A549 (cell line): ENCODE data around the gene FER. TPM values are rescaled to one million over a fixed set of nuclear protein-coding genes. Genes with fewer than 3 reads are reported as not detected.

Source experiments
- ATAC-seq, 2 experiments: fragments of 200-7000 bp in 1 of 2; fragments of >200 bp in 1 of 2; cut with Nextera tagmentation in 1 of 2; cut with Tn5 transposase in 1 of 2; 3 replicates each; pipeline versions ENCODE4 v1.8.0 to v1.9.1; 2018 to 2020; ENCODE audit warnings: mild to moderate bottlenecking in 1 of 2, moderate library complexity in 1 of 2
- CTCF ChIA-PET: fragments of 300-600 bp; sonication (Branson Sonifier 250); formaldehyde crosslinking; extraction: SDS; loops from one replicate; lab custom pipeline; 2021; ENCODE audit warnings: antibody characterized with exemption, inconsistent platforms; lab: Yijun Ruan, JAX
- POLR2A ChIA-PET: fragments of 350-600 bp; formaldehyde crosslinking; extraction: SDS; loops from one replicate; lab custom pipeline; 2021; ENCODE audit warnings: antibody characterized with exemption, inconsistent platforms; lab: Yijun Ruan, JAX
- DNase-seq, 2 experiments: peaks; one replicate each; pipeline versions ENCODE4 v3.0.0 to v3.0.0-alpha.2; 2011 to 2016; ENCODE audit warnings: low read depth in 1 of 2, low spot score in 1 of 2
- FAIRE-seq: peaks from 2 replicates; lab custom pipeline; 2011; peaks lifted over from hg19 to GRCh38; lab: Jason Lieb, UNC
- H3K27ac ChIP-seq, 2 experiments: fragments of >200 bp; sonication (Bioruptor Twin); formaldehyde crosslinking; 3 replicates each; pipeline ENCODE4 v1.5.1; 2016 to 2017
- H3K4me1 ChIP-seq: fragments of >200 bp; sonication (Bioruptor Twin); formaldehyde crosslinking; 3 replicates; pipeline ENCODE4 v1.6.1; 2016
- H3K4me2 ChIP-seq: fragments of >200 bp; sonication (Bioruptor Twin); formaldehyde crosslinking; 3 replicates; pipeline ENCODE4 v1.6.1; 2016
- H3K4me3 ChIP-seq: fragments of >200 bp; sonication (Bioruptor Twin); formaldehyde crosslinking; 3 replicates; pipeline ENCODE4 v1.5.1; 2016
- H3K9me3 ChIP-seq: fragments of >200 bp; sonication (Bioruptor Twin); formaldehyde crosslinking; 3 replicates; pipeline ENCODE4 v1.6.1; 2016
- ATOH8 ChIP-seq: fragments of 250-450 bp; sonication (Bioruptor Pico); IDR thresholded peaks from 2 replicates; pipeline ENCODE4 v1.5.0; 2020; ENCODE audit warnings: low read depth, mild to moderate bottlenecking, moderate library complexity
- CBX2 ChIP-seq: fragments of 200-600 bp; sonication (generic); IDR thresholded peaks from 2 replicates; pipeline ENCODE4 v1.6.1; 2016; ENCODE audit warnings: low read depth, mild to moderate bottlenecking, borderline replicate concordance
- CBX8 ChIP-seq: fragments of 200-600 bp; sonication (generic); IDR thresholded peaks from 2 replicates; pipeline ENCODE4 v1.6.1; 2016
- CEBPB ChIP-seq, 2 experiments: fragments of >200 bp in 1 of 2; sonication (Bioruptor Twin) in 1 of 2; formaldehyde crosslinking in 1 of 2; IDR thresholded peaks; 2 replicates each; pipeline ENCODE4 v1.6.1; 2012 to 2016
- CTCF ChIP-seq: fragments of >200 bp; sonication (Bioruptor Twin); formaldehyde crosslinking; IDR thresholded peaks from 3 replicates; pipeline ENCODE4 v1.5.1; 2016
- E2F6 ChIP-seq: IDR thresholded peaks from 2 replicates; pipeline ENCODE4 v1.6.1; 2012; ENCODE audit warnings: low read depth, borderline replicate concordance
- EHF ChIP-seq: fragments of 250-450 bp; sonication (Bioruptor Pico); IDR thresholded peaks from 2 replicates; pipeline ENCODE4 v1.5.0; 2020; ENCODE audit warnings: mild to moderate bottlenecking
- EP300 ChIP-seq, 2 experiments: fragments of >200 bp; sonication (Bioruptor Twin); formaldehyde crosslinking; IDR thresholded peaks; 2 replicates in 1 of 2; 3 replicates in 1 of 2; pipeline ENCODE4 v1.6.1; 2016 to 2017
- FOSB ChIP-seq: fragments of 250-450 bp; sonication (Bioruptor Pico); IDR thresholded peaks from 2 replicates; pipeline ENCODE4 v1.5.0; 2020; ENCODE audit warnings: mild to moderate bottlenecking, moderate library complexity
- FOSL2 ChIP-seq, 2 experiments: fragments of 450-650 bp in 1 of 2; fragments of >200 bp in 1 of 2; sonication (Bioruptor Twin) in 1 of 2; formaldehyde crosslinking; IDR thresholded peaks; 2 replicates each; pipeline versions ENCODE4 v1.5.0 to v1.6.1; 2016 to 2020; ENCODE audit warnings: mild to moderate bottlenecking in 1 of 2, moderate library complexity in 1 of 2
- HDAC2 ChIP-seq: fragments of 200-600 bp; sonication (generic); IDR thresholded peaks from 2 replicates; pipeline ENCODE4 v1.6.1; 2016
- HEYL ChIP-seq: fragments of 250-450 bp; sonication (Bioruptor Pico); IDR thresholded peaks from 2 replicates; pipeline ENCODE4 v1.8.0; 2021; ENCODE audit warnings: mild to moderate bottlenecking, moderate library complexity
- HOXA7 ChIP-seq: fragments of 250-450 bp; sonication (Bioruptor Pico); IDR thresholded peaks from 2 replicates; pipeline ENCODE4 v1.5.0; 2020; ENCODE audit warnings: mild to moderate bottlenecking, moderate library complexity
- JUNB ChIP-seq: fragments of >200 bp; sonication (Bioruptor Twin); formaldehyde crosslinking; IDR thresholded peaks from 2 replicates; pipeline ENCODE4 v1.6.1; 2016
- KDM1A ChIP-seq: fragments of 200-600 bp; sonication (generic); IDR thresholded peaks from 2 replicates; pipeline ENCODE4 v1.6.1; 2016; ENCODE audit warnings: low read depth, mild to moderate bottlenecking
- MAFK ChIP-seq: fragments of 450-650 bp; IDR thresholded peaks from 2 replicates; pipeline ENCODE4 v1.6.1; 2014; ENCODE audit not compliant: partially characterized antibody
- MAX ChIP-seq: IDR thresholded peaks from 2 replicates; pipeline ENCODE4 v1.6.1; 2012
- MAZ ChIP-seq: fragments of 150-350 bp; IDR thresholded peaks from 2 replicates; pipeline ENCODE4 v1.6.1; 2014; ENCODE audit warnings: antibody characterized with exemption, low read depth, low read length, borderline replicate concordance
- MYC ChIP-seq: IDR thresholded peaks from 2 replicates; pipeline ENCODE4 v1.6.1; 2012; ENCODE audit warnings: mild to moderate bottlenecking, inconsistent platforms, low read length, improper control_type of control experiment, borderline replicate concordance
- NFE2L2 ChIP-seq: fragments of 150-350 bp; conservative IDR thresholded peaks from 2 replicates; pipeline ENCODE4 v1.6.1; 2014; ENCODE audit warnings: low read length
- PHF8 ChIP-seq: fragments of 200-600 bp; sonication (generic); IDR thresholded peaks from 2 replicates; pipeline ENCODE4 v1.6.1; 2016; ENCODE audit warnings: low read depth, mild to moderate bottlenecking, antibody characterized with exemption, moderate library complexity, borderline replicate concordance
- RAD21 ChIP-seq, 2 experiments: fragments of >200 bp in 1 of 2; sonication (Bioruptor Twin) in 1 of 2; formaldehyde crosslinking in 1 of 2; IDR thresholded peaks in 1 of 2; conservative IDR thresholded peaks in 1 of 2; 2 replicates in 1 of 2; 3 replicates in 1 of 2; pipeline ENCODE4 v1.6.1; 2012 to 2018; ENCODE audit warnings: inconsistent platforms in 1 of 2
- RCOR1 ChIP-seq: fragments of 150-350 bp; IDR thresholded peaks from 2 replicates; pipeline ENCODE4 v1.6.1; 2014; ENCODE audit warnings: antibody characterized with exemption, low read length, low read depth
- RFX5 ChIP-seq: fragments of 450-650 bp; IDR thresholded peaks from 2 replicates; pipeline ENCODE4 v1.7.1; 2014; ENCODE audit warnings: antibody characterized with exemption, mild to moderate bottlenecking, moderate library complexity
- SREBF2 ChIP-seq: fragments of 450-650 bp; IDR thresholded peaks from 2 replicates; pipeline ENCODE4 v1.6.1; 2014; ENCODE audit warnings: mild to moderate bottlenecking, moderate library complexity
- TP53 ChIP-seq: fragments of 250-450 bp; sonication (Bioruptor Pico); IDR thresholded peaks from 2 replicates; pipeline ENCODE4 v1.5.0; 2021; ENCODE audit warnings: mild to moderate bottlenecking, moderate library complexity
- USF2 ChIP-seq: fragments of 450-650 bp; IDR thresholded peaks from 2 replicates; pipeline ENCODE4 v1.6.1; 2014; ENCODE audit warnings: antibody characterized with exemption
- ZC3H11A ChIP-seq: fragments of 450-650 bp; IDR thresholded peaks from 2 replicates; pipeline ENCODE4 v1.6.1; 2014; ENCODE audit warnings: antibody characterized with exemption, mild to moderate bottlenecking
- ZFP36 ChIP-seq: fragments of 450-650 bp; IDR thresholded peaks from 2 replicates; pipeline ENCODE4 v1.6.1; 2014; ENCODE audit warnings: borderline replicate concordance; ENCODE audit not compliant: partially characterized antibody
- ZNF302 ChIP-seq: fragments of 250-450 bp; sonication (Bioruptor Pico); IDR thresholded peaks from 2 replicates; pipeline ENCODE4 v1.9.0; 2021; ENCODE audit warnings: inconsistent platforms, mild to moderate bottlenecking, moderate library complexity
- WGBS: methylation state at CpG from one replicate; pipeline ENCODE4 v1.1.6; 2017; ENCODE audit errors: missing lambda C conversion rate; 5-methylcytosine and 5-hydroxymethylcytosine counted together
- polyA plus RNA-seq, 4 experiments: library from polyadenylated mRNA; depleted of rRNA in 3 of 4; stranded (reverse); fragments of >200 nt; fragmentation: RNase III in 1 of 4; extraction: RNeasy Plus Mini Kit Qiagen cat#74134 plus additional on column Dnase treatment in 1 of 4; gene quantifications; 2 replicates in 3 of 4; 3 replicates in 1 of 4; pipeline ENCODE4 v1.2.3, GENCODE V29; 2011 to 2017
- TF ChIP-seq, protein P1 (sequence below): fragments of 250-450 bp; sonication (Bioruptor Pico); IDR thresholded peaks from 2 replicates; pipeline ENCODE4 v1.5.0; 2021; ENCODE audit warnings: mild to moderate bottlenecking, moderate library complexity, borderline replicate concordance
- TF ChIP-seq, protein P2 (sequence below): fragments of >200 bp; sonication (Bioruptor Twin); formaldehyde crosslinking; IDR thresholded peaks from 3 replicates; pipeline ENCODE4 v1.6.1; 2016

Gene FER
- polyA plus RNA-seq, 2 of the 4 experiments (the other 2 are of a cell fraction) = 3.6 to 12.3 TPM

GRCh38 chr5:108867656-108868055 is 120.0 kb downstream of the FER start:
- Histone ChIP-seq H3K27ac (no peak overlapping the region), H3K4me1 (no peaks in the 10 kb centered on the region), H3K4me3 (no peak overlapping the region), H3K4me2 (no peak overlapping the region), H3K9me3 (no peaks in the 10 kb centered on the region)
- DNase-seq (no peak), ATAC-seq (no peak), FAIRE-seq (no peak)
- TF ChIP-seq CTCF (no peak), KDM1A (no peak), ZC3H11A (no peak), RCOR1 (no peak), EHF (CRISPR knock-in tag) (no peak), SREBF2 (no peak), E2F6 (no peak), HDAC2 (no peak), EP300 (IDR thresholded peaks at IDR 0.05) (no peak), USF2 (no peak), RFX5 (no peak), FOSB (CRISPR knock-in tag) (no peak), PHF8 (no peak), NFE2L2 (no peak), HOXA7 (CRISPR knock-in tag) (no peak), JUNB (no peak), ZNF302 (CRISPR knock-in tag) (no peak), HEYL (CRISPR knock-in tag) (no peak)
- TF ChIP-seq, protein P1, sequence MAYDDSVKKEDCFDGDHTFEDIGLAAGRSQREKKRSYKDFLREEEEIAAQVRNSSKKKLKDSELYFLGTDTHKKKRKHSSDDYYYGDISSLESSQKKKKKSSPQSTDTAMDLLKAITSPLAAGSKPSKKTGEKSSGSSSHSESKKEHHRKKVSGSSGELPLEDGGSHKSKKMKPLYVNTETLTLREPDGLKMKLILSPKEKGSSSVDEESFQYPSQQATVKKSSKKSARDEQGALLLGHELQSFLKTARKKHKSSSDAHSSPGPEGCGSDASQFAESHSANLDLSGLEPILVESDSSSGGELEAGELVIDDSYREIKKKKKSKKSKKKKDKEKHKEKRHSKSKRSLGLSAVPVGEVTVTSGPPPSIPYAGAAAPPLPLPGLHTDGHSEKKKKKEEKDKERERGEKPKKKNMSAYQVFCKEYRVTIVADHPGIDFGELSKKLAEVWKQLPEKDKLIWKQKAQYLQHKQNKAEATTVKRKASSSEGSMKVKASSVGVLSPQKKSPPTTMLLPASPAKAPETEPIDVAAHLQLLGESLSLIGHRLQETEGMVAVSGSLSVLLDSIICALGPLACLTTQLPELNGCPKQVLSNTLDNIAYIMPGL = no peak
- WGBS = 89% methylated on average over 4 of the region's 4 CpGs
- POLR2A ChIA-PET = interaction anchor here (0.7 kb wide), 1 partner anchor 140 kb away, joined by 4 read pairs; no protein-coding TSS in a partner anchor
- CTCF ChIA-PET = interaction anchor here (1.0 kb wide), 1 partner anchor 226 kb away, joined by 3 read pairs; no protein-coding TSS in a partner anchor

DNA sequence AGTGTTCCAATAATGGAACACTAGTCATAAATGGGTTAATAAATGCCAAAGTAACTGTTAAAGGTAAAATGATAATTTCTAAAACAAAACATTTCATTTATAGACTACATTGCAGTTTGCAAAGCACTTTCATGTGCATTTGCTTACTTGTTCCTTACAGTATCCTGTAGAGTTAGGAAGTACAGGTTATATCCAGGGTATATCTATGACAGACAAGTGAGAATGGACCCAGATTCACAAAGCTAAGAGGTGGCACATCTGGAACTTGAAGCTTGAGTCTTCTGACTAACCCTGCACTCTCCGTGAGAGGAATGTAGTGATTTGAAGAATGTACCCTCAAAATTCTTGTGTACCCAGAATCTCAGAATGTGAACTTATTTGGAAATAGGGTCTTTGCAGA is 121.4 kb downstream of the FER start:
- Histone ChIP-seq H3K4me1 (no peaks in the 10 kb centered on the region), H3K4me2 (no peak overlapping the region), H3K27ac (no peak overlapping the region), H3K9me3 (no peaks in the 10 kb centered on the region), H3K4me3 (no peak overlapping the region)
- 86% methylated on average over 1 of the region's 1 CpG for WGBS
- ChIA-PET POLR2A (no interaction called here), CTCF (no interaction called here)
- no peak for DNase-seq
- ATAC-seq = no peak
- no peak for FAIRE-seq
- TF ChIP-seq EHF (CRISPR knock-in tag) (no peak), MAZ (no peak), RFX5 (no peak), MYC (no peak), ZFP36 (no peak), ATOH8 (CRISPR knock-in tag) (no peak), SREBF2 (no peak), CBX8 (no peak), MAX (no peak), ZNF302 (CRISPR knock-in tag) (no peak), FOSL2 (IDR thresholded peaks at IDR 0.05) (no peak), FOSL2 (CRISPR knock-in tag; IDR thresholded peaks at IDR 0.05) (no peak), MAFK (no peak), NFE2L2 (no peak), RAD21 (conservative IDR thresholded peaks at IDR 0.05 in 1 of 2, IDR thresholded peaks at IDR 0.05 in 1 of 2) (no peak), TP53 (no peak), CEBPB (IDR thresholded peaks at IDR 0.05) (no peak), CBX2 (no peak)
- TF ChIP-seq, protein P2, sequence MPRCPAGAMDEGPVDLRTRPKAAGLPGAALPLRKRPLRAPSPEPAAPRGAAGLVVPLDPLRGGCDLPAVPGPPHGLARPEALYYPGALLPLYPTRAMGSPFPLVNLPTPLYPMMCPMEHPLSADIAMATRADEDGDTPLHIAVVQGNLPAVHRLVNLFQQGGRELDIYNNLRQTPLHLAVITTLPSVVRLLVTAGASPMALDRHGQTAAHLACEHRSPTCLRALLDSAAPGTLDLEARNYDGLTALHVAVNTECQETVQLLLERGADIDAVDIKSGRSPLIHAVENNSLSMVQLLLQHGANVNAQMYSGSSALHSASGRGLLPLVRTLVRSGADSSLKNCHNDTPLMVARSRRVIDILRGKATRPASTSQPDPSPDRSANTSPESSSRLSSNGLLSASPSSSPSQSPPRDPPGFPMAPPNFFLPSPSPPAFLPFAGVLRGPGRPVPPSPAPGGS = no peak
